Spleen (tissue), 7 donors: Measurements from ENCODE around the gene UBASH3B.

Experiments used
- CTCF ChIP-seq, 11 experiments: fragments of 200-600 bp in 7 of 11; fragments of 450-650 bp in 4 of 11; sonication (generic) in 4 of 11; IDR thresholded peaks in 8 of 11; conservative IDR thresholded peaks in 3 of 11; 1 replicate in 7 of 11; 2 replicates in 4 of 11; pipeline versions ENCODE4 v1.4.0 to v1.8.0; 2016 to 2021; ENCODE audit warnings: antibody characterized with exemption in 11 of 11, inconsistent platforms in 4 of 11, mild to moderate bottlenecking in 1 of 11
- POLR2A ChIP-seq, 3 donors: fragments of 450-650 bp; IDR thresholded peaks; one replicate each; pipeline ENCODE4 v1.5.1; 2017; ENCODE audit warnings: antibody characterized with exemption in 3 of 3, mild to moderate bottlenecking in 1 of 3
- POLR2AphosphoS5 ChIP-seq, 3 donors: sonication (generic); formaldehyde crosslinking; IDR thresholded peaks; one replicate each; pipeline ENCODE4 v1.5.1; 2017; ENCODE audit warnings: antibody characterized with exemption in 3 of 3
- donor health status: DM: no; HTN: no; CAD: no; lungs with moderate emphysema.
- donor health status: DM: no; HTN: no; CAD: no.
- donor health status: DM: no; HTN: no; CAD: no.

GRCh38 chr11:122758974-122759373 lies 103.5 kb downstream of the UBASH3B start:
- no peak for TF ChIP-seq CTCF (IDR thresholded peaks at IDR 0.05 in 8 of 11, conservative IDR thresholded peaks at IDR 0.05 in 3 of 11)
- TF ChIP-seq POLR2A (IDR thresholded peaks at IDR 0.05), result no peak
- no peak for TF ChIP-seq POLR2AphosphoS5 (IDR thresholded peaks at IDR 0.05)
